Osteoblast (primary cell): Measurements from ENCODE around the gene ICE1. TPM values are rescaled to one million over a fixed set of nuclear protein-coding genes. Genes with fewer than 3 reads are reported as not detected.
"Not testable (repeated sequence)": the region's sequence is repeated elsewhere in the genome, so short reads cannot be mapped to it uniquely, and the experiment has no call there.

ENCODE experiments used
- DNase-seq: peaks from one replicate; pipeline ENCODE4 v3.0.0; 2011; ENCODE audit warnings: low spot score, mixed read lengths; ENCODE audit not compliant: insufficient read length; ENCODE audit errors: missing footprints
- H2AFZ ChIP-seq: 2 replicates; pipeline ENCODE4 v1.6.0; 2011; ENCODE audit warnings: mild to moderate bottlenecking, low read length
- H3K27ac ChIP-seq: 2 replicates; pipeline ENCODE4 v1.5.1; 2011; ENCODE audit warnings: mild to moderate bottlenecking, low read depth, low read length, moderate library complexity
- H3K27me3 ChIP-seq: 2 replicates; pipeline ENCODE4 v1.6.0; 2012; ENCODE audit warnings: mild to moderate bottlenecking, control low read depth, inconsistent platforms, low read length, moderate library complexity; ENCODE audit not compliant: insufficient read depth
- H3K36me3 ChIP-seq: 2 replicates; pipeline ENCODE4 v1.5.1; 2011; ENCODE audit warnings: mild to moderate bottlenecking, low read length, control low read depth, moderate library complexity; ENCODE audit not compliant: insufficient read depth
- H3K4me1 ChIP-seq: 2 replicates; pipeline ENCODE4 v1.5.1; 2011; ENCODE audit warnings: mild to moderate bottlenecking, low read length, control low read depth, moderate library complexity; ENCODE audit not compliant: insufficient read depth
- H3K4me2 ChIP-seq: 2 replicates; pipeline ENCODE4 v1.6.0; 2011; ENCODE audit warnings: mild to moderate bottlenecking, low read length; ENCODE audit not compliant: insufficient read depth
- H3K4me3 ChIP-seq: fragments of 200-600 bp; sonication (generic); 3 replicates; pipeline ENCODE4 v1.5.1; 2012; ENCODE audit warnings: mild to moderate bottlenecking, low read length, inconsistent platforms; ENCODE audit not compliant: insufficient read depth
- H3K79me2 ChIP-seq: 2 replicates; pipeline ENCODE4 v1.6.0; 2012; ENCODE audit warnings: mild to moderate bottlenecking, low read length, control low read depth, inconsistent platforms; ENCODE audit not compliant: insufficient read depth
- H3K9me3 ChIP-seq: 2 replicates; pipeline ENCODE4 v1.5.1; 2011; ENCODE audit warnings: low read depth, low read length, control low read depth
- H4K20me1 ChIP-seq: 2 replicates; pipeline ENCODE4 v1.6.0; 2012; ENCODE audit warnings: mild to moderate bottlenecking, low read length, control low read depth; ENCODE audit not compliant: insufficient read depth
- total RNA-seq: library from RNA; depleted of rRNA; stranded (reverse); fragments of >200 nt; gene quantifications from 2 replicates; pipeline ENCODE4 v1.2.3, GENCODE V29; 2012
- TF ChIP-seq, protein P1 (sequence below): IDR thresholded peaks from 2 replicates; pipeline ENCODE4 v1.5.1; 2011; ENCODE audit warnings: mild to moderate bottlenecking, low read depth, low read length, moderate library complexity; ENCODE audit errors: extremely low read depth

Gene ICE1
- total RNA-seq, 1 donor, result 34.0 TPM

DNA sequence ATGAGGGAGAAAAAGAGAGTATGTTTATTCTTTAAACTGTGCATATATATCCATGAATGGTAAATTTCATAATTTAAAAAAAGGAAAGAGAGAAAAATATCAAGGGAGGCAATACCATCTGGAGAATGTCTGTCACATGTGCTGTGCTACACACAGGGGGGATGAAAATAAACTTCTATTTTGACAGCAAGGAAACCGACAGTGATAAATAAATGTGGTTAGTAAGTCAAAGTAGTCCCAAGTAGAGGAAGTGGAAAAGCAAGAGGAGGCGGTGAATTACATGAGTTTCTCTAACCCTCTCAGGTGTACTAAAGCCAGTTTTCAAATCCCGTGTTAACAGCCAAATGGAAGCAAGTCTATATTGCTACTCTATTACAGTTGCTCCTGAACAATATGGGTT, 83.3 kb downstream of the ICE1 start:
- H3K4me3 ChIP-seq, result no peak overlapping the region
- no peak overlapping the region for H3K27ac ChIP-seq
- no peaks in the 10 kb centered on the region for H3K36me3 ChIP-seq
- H3K9me3 ChIP-seq, result no peaks in the 10 kb centered on the region
- H3K4me2 ChIP-seq, result no peak overlapping the region
- H2AFZ ChIP-seq, result no peak overlapping the region
- DNase-seq, result no peak
- no peaks in the 10 kb centered on the region for H3K27me3 ChIP-seq
- H4K20me1 ChIP-seq, result no peaks in the 10 kb centered on the region
- no peaks in the 10 kb centered on the region for H3K79me2 ChIP-seq
- TF ChIP-seq, protein P1, sequence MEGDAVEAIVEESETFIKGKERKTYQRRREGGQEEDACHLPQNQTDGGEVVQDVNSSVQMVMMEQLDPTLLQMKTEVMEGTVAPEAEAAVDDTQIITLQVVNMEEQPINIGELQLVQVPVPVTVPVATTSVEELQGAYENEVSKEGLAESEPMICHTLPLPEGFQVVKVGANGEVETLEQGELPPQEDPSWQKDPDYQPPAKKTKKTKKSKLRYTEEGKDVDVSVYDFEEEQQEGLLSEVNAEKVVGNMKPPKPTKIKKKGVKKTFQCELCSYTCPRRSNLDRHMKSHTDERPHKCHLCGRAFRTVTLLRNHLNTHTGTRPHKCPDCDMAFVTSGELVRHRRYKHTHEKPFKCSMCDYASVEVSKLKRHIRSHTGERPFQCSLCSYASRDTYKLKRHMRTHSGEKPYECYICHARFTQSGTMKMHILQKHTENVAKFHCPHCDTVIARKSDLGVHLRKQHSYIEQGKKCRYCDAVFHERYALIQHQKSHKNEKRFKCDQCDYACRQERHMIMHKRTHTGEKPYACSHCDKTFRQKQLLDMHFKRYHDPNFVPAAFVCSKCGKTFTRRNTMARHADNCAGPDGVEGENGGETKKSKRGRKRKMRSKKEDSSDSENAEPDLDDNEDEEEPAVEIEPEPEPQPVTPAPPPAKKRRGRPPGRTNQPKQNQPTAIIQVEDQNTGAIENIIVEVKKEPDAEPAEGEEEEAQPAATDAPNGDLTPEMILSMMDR, result no peak
- H3K4me1 ChIP-seq, result no peaks in the 10 kb centered on the region

DNA sequence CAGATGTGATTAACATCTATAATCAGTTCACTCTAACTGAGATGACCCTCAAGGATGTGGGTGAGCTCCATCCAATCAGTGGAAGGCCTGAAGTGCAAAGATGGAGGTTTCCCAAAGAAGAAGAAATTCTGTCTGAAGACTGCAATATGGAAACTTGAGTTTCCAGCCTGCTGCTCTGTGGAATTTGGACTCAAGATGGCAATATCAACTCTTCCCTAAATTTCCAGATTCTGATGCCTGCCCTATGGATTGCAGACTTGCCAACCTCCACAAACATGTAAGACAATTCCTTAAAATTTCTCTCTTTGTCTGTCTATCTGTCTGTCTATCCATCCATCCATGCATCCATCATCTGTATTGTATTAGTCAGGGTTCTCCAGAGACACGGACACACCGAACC, 85.9 kb downstream of the ICE1 start:
- no peaks in the 10 kb centered on the region for H3K27me3 ChIP-seq
- no peak overlapping the region for H3K27ac ChIP-seq
- no peaks in the 10 kb centered on the region for H3K4me1 ChIP-seq
- TF ChIP-seq, protein P1, result no peak
- H3K79me2 ChIP-seq, result no peaks in the 10 kb centered on the region
- no peaks in the 10 kb centered on the region for H3K36me3 ChIP-seq
- no peaks in the 10 kb centered on the region for H3K9me3 ChIP-seq
- H3K4me2 ChIP-seq, result no peak overlapping the region
- no peak overlapping the region for H2AFZ ChIP-seq
- DNase-seq, result no peak
- H4K20me1 ChIP-seq, result no peaks in the 10 kb centered on the region
- no peak overlapping the region for H3K4me3 ChIP-seq

GRCh38 chr5:5511904-5512416, 89.5 kb downstream of the ICE1 start:
- Histone ChIP-seq H3K4me3 (no peak overlapping the region), H2AFZ (no peak overlapping the region), H4K20me1 (no peaks in the 10 kb centered on the region), H3K4me1 (no peaks in the 10 kb centered on the region), H3K27ac (no peak overlapping the region), H3K9me3 (no peaks in the 10 kb centered on the region), H3K79me2 (no peaks in the 10 kb centered on the region), H3K36me3 (no peaks in the 10 kb centered on the region), H3K4me2 (no peak overlapping the region), H3K27me3 (no peaks in the 10 kb centered on the region)
- no peak for DNase-seq
- TF ChIP-seq, protein P1, result no peak

DNA sequence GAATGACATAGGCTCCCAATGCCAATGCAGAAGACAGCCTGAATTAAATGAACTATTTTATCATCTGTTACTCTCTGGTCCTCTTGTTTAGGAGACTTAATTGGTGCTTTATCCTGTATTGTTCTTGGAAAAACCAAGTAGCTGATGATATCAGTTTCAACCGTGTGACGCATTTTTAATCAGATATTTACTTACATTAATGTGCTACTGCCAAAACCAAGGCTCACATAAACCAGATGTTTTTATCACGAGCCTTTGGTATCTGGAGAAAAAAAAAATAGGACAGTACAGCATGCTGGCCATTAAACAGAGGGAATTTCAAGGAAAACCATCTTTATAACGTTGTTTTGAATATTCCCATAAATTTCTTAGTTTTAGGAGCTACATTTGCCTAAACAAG, 90.1 kb downstream of the ICE1 start:
- Histone ChIP-seq H3K27me3 (no peaks in the 10 kb centered on the region), H3K4me1 (no peaks in the 10 kb centered on the region), H3K9me3 (no peaks in the 10 kb centered on the region), H3K79me2 (no peaks in the 10 kb centered on the region), H3K4me3 (no peak overlapping the region), H2AFZ (no peak overlapping the region), H4K20me1 (no peaks in the 10 kb centered on the region), H3K36me3 (no peaks in the 10 kb centered on the region), H3K27ac (no peak overlapping the region), H3K4me2 (no peak overlapping the region)
- TF ChIP-seq, protein P1, result no peak
- DNase-seq, result no peak

DNA sequence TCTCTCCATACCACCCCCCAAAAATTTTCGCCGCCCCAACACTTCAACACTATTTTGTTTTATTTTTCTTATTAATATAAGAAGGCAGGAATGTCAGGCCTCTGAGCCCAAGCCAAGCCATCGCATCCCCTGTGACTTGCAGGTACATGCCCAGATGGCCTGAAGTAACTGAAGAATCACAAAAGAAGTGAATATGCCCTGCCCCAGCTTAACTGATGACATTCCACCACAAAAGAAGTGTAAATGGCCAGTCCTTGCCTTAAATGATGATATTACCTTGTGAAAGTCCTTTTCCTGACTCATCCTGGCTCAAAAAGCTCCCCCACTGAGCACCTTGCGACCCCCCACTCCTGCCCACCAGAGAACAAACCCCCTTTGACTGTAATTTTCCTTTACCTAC, 98.1 kb downstream of the ICE1 start:
- not testable (repeated sequence) for H3K4me2 ChIP-seq, DNase-seq, H2AFZ ChIP-seq

More for the DNA sequence above, 98.1 kb downstream of the ICE1 start:
- H3K27me3 ChIP-seq, H3K9me3 ChIP-seq, H3K36me3 ChIP-seq, H3K4me1 ChIP-seq, H4K20me1 ChIP-seq, H3K4me3 ChIP-seq, H3K27ac ChIP-seq, H3K79me2 ChIP-seq: not testable (repeated sequence)
